ENCODE results near the gene MAD1L1. TPM values are rescaled to one million over a fixed set of nuclear protein-coding genes. Genes with fewer than 3 reads are reported as not detected.

Gene MAD1L1
- total RNA-seq (2012; rRNA removed) (40.9 and 41.7 TPM in 2 replicates), polyA plus RNA-seq (2012; rRNA removed) (29.0 and 31.5 TPM in 2 replicates), Bru-seq, nascent RNA (percentile 61 among the genes with signal in this experiment), BruChase-seq, experiment 1, labeled RNA remaining after a 6-hour chase (percentile 61 among the genes with signal in this experiment), BruChase-seq, experiment 2, labeled RNA remaining after a 2-hour chase (percentile 59 among the genes with signal in this experiment)
- 27.7 and 28.1 TPM in 2 replicates for polyA plus RNA-seq (2012; cell fraction: cytosol; rRNA removed)
- polyA plus RNA-seq (2012; cell fraction: nucleus; rRNA removed; ENCODE audit: low replicate concordance), result 13.2 and 34.4 TPM in 2 replicates
- long read RNA-seq, transcript MAD1L1-204 (19 exons, 2,991 nt), result major isoform, 12 of 97 reads
- long read RNA-seq, transcript MAD1L1-202 (19 exons, 2,762 nt), result minor isoform, 6 of 97 reads
- long read RNA-seq, partial matches to known transcripts, result 6 of 97 reads
- long read RNA-seq, other reads (novel, unspliced or antisense), result 71 of 97 reads

DNA sequence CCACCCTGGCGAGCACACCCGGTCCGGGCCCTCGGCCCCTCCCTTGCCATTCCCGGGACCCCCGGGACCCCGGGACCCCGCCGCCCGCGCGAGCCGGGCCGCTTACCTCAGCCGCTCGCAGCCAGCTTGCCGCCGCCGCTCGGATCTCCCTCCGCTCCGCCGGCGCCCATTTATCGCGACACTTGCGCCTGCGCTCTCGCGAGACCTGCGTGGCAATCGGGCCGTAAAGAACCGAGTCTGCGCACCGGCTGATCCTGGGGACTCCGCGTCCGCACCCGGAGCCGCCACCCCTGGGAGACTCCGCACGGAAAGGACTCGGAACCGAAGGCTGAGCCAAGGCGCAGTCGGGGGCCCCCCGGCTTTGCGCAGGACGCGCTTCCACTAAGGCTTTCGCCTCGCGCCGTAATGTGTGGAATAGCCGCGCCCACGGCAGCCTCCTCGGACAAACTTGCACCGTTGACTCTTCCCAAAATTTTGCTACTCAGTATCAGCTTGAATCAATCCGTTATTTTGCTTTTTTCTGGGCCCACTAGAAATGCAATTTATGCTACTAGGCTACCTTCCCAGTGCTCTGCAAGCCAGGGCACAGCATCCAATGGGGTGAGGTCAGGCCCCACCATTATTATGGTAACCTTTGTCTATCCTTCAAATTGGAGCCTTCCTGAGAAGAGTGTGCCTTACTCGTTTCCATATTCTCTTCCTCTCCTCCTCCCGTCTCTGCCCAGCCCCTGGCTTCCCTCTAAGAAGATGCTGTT, at the start of gene MAD1L1:
MAD1L1 (minus strand) TSS at position 180 of the 755 bp plus-strand sequence. CDS start 2,812 bp downstream, outside the sequence.
- Histone ChIP-seq H2BK15ac (ENCODE audit: low read depth, low read length) (no peak within 1 kb of the TSS), H2BK120ac (ENCODE audit: low read depth, low read length) (no peak within 1 kb of the TSS), H3K9me1 (ENCODE audit: insufficient read depth, low read length) (peaks cover 5% of the 10 kb centered on the region; the same call in 1 of the 2 replicates), H4K20me1 (ENCODE audit: insufficient read depth, low read length) (no peaks in the 10 kb centered on the region; the same call in 1 of the 2 replicates), H3K4ac (ENCODE audit: low read depth, low read length) (peak within 1 kb of the TSS; percentile 33), H3K27ac (ENCODE audit: insufficient read depth, low read length) (peak within 1 kb of the TSS; percentile 72), H3K79me1 (ENCODE audit: low read depth in 1 of 2, low read length in 2 of 2) (peaks cover 15 to 46% of the 10 kb centered on the region in 2 experiments), H3K4me1 (ENCODE audit: control insufficient read depth, insufficient read depth, low read length) (peaks cover 3% of the 10 kb centered on the region), H3K23ac (ENCODE audit: low read depth, low read length) (peak within 1 kb of the TSS; percentile 7; the same call in 1 of the 2 replicates), H3K36me3 (ENCODE audit: control insufficient read depth, insufficient read depth, low read length) (peaks cover 28% of the 10 kb centered on the region), H2BK5ac (ENCODE audit: low read depth, low read length, poor library complexity, severe bottlenecking) (peak within 1 kb of the TSS; percentile 65), H2AFZ (replicated peaks; ENCODE audit: low read length, poor library complexity) (peak within 1 kb of the TSS; percentile 89), H3K4me3 (ENCODE audit: insufficient read depth, low read depth, low read length) (peak within 1 kb of the TSS; percentile 70), H4K5ac (ENCODE audit: low read depth, low read length) (peak within 1 kb of the TSS; percentile 87), H3K18ac (ENCODE audit: low read depth, low read length) (0 out of 2 replicates have a peak within 1 kb of the TSS, but pooled peaks have one; percentile 26), H4K8ac (ENCODE audit: low read depth in 2 of 2, low read length in 2 of 2) (peak within 1 kb of the TSS; percentile 82 to 92), H3K14ac (replicated peaks; ENCODE audit: low read depth, low read length) (peak within 1 kb of the TSS; percentile 23), H2BK20ac (ENCODE audit: low read depth, low read length) (no peak within 1 kb of the TSS), H3K9ac (ENCODE audit: low read depth, low read length) (peak within 1 kb of the TSS; percentile 81), H3K27me3 (ENCODE audit: control insufficient read depth, insufficient read depth, low read length) (no peaks in the 10 kb centered on the region), H3K56ac (ENCODE audit: extremely low read depth, insufficient read depth, low read length) (peak within 1 kb of the TSS; percentile 35; the same call in 1 of the 2 replicates), H3K4me2 (ENCODE audit: low read depth, low read length) (peak within 1 kb of the TSS; percentile 82), H2AK9ac (replicated peaks; ENCODE audit: low read depth, low read length, poor library complexity) (peak within 1 kb of the TSS; percentile 78), H4K91ac (ENCODE audit: insufficient read depth, low read depth, low read length) (peak within 1 kb of the TSS; percentile 47), H2AK5ac (ENCODE audit: low read depth, low read length) (peak within 1 kb of the TSS; percentile 37), H3K9me3 (ENCODE audit: control insufficient read depth, insufficient read depth, low read length) (no peaks in the 10 kb centered on the region)
- peak; percentile 93 for ATAC-seq (ENCODE audit: low read depth)
- dilution Hi-C loops (cut with HindIII; ENCODE audit: low sequenced_read_pairs, unreplicated experiment) (no loop called here), in situ Hi-C loops (cut with MboI; ENCODE audit: low sequenced_read_pairs) (no loop called here), intact Hi-C loops (cut with micrococcal nuclease) (no loop called here)
- BruUV-seq (replicated peaks), result no TSS peak
- peak; percentile 88 for DNase-seq
- WGBS, 2 experiments (ENCODE audit: extremely low coverage in 2 of 2, insufficient read length in 1 of 2), result 1% methylated on average over 33 of the region's 63 CpGs; no CpG with 5 or more reads in 1 of the 2 experiments
- ChIA-PET CTCF (no interaction called here), POLR2A (ENCODE audit: unreplicated experiment) (no interaction called here)
- TF ChIP-seq, protein P1, sequence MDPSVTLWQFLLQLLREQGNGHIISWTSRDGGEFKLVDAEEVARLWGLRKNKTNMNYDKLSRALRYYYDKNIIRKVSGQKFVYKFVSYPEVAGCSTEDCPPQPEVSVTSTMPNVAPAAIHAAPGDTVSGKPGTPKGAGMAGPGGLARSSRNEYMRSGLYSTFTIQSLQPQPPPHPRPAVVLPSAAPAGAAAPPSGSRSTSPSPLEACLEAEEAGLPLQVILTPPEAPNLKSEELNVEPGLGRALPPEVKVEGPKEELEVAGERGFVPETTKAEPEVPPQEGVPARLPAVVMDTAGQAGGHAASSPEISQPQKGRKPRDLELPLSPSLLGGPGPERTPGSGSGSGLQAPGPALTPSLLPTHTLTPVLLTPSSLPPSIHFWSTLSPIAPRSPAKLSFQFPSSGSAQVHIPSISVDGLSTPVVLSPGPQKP (IDR thresholded peaks at IDR 0.05; ENCODE audit: borderline replicate concordance, low read depth, low read length), result no peak
- TF ChIP-seq MAZ (IDR thresholded peaks at IDR 0.05; ENCODE audit: borderline replicate concordance, low read depth, low read length) (peak; percentile 54; the same call in 1 of the 2 replicates), NFE2L2 (IDR thresholded peaks at IDR 0.05; ENCODE audit: low read depth, low read length) (no peak), SMC3 (IDR thresholded peaks at IDR 0.05; ENCODE audit: low read depth, low read length) (0 out of 2 replicates have a peak, but pooled peaks have one; percentile 1), MAFK (IDR thresholded peaks at IDR 0.05; ENCODE audit: low read depth, low read length) (peak; percentile 67), RCOR1 (IDR thresholded peaks at IDR 0.05; ENCODE audit: insufficient replicate concordance, low read length) (no peak), BHLHE40 (IDR thresholded peaks at IDR 0.05; ENCODE audit: low read depth, low read length) (no peak), MXI1 (IDR thresholded peaks at IDR 0.05; ENCODE audit: borderline replicate concordance, low read depth, low read length) (no peak), FOS (IDR thresholded peaks at IDR 0.05; ENCODE audit: low read depth, low read length) (no peak)
- TF ChIP-seq, protein P2, sequence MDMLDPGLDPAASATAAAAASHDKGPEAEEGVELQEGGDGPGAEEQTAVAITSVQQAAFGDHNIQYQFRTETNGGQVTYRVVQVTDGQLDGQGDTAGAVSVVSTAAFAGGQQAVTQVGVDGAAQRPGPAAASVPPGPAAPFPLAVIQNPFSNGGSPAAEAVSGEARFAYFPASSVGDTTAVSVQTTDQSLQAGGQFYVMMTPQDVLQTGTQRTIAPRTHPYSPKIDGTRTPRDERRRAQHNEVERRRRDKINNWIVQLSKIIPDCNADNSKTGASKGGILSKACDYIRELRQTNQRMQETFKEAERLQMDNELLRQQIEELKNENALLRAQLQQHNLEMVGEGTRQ (IDR thresholded peaks at IDR 0.05; ENCODE audit: low read depth, low read length), result no peak
- TF ChIP-seq, protein P3, sequence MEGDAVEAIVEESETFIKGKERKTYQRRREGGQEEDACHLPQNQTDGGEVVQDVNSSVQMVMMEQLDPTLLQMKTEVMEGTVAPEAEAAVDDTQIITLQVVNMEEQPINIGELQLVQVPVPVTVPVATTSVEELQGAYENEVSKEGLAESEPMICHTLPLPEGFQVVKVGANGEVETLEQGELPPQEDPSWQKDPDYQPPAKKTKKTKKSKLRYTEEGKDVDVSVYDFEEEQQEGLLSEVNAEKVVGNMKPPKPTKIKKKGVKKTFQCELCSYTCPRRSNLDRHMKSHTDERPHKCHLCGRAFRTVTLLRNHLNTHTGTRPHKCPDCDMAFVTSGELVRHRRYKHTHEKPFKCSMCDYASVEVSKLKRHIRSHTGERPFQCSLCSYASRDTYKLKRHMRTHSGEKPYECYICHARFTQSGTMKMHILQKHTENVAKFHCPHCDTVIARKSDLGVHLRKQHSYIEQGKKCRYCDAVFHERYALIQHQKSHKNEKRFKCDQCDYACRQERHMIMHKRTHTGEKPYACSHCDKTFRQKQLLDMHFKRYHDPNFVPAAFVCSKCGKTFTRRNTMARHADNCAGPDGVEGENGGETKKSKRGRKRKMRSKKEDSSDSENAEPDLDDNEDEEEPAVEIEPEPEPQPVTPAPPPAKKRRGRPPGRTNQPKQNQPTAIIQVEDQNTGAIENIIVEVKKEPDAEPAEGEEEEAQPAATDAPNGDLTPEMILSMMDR (conservative IDR thresholded peaks at IDR 0.05; ENCODE audit: low read depth, low read length), result no peak
